HL-60 (cell line): ENCODE measurements around the gene NUP62CL.

Experiments used
- POLR2AphosphoS5 ChIP-seq: IDR thresholded peaks from 2 replicates; pipeline ENCODE4 v1.6.1; 2012; ENCODE audit warnings: low read depth
- TF ChIP-seq, protein P1 (sequence below): IDR thresholded peaks from one replicate; pipeline ENCODE4 v1.5.1; 2011; ENCODE audit warnings: low read length, control low read depth, inconsistent platforms; ENCODE audit not compliant: insufficient read depth

- TF ChIP-seq, protein P1, sequence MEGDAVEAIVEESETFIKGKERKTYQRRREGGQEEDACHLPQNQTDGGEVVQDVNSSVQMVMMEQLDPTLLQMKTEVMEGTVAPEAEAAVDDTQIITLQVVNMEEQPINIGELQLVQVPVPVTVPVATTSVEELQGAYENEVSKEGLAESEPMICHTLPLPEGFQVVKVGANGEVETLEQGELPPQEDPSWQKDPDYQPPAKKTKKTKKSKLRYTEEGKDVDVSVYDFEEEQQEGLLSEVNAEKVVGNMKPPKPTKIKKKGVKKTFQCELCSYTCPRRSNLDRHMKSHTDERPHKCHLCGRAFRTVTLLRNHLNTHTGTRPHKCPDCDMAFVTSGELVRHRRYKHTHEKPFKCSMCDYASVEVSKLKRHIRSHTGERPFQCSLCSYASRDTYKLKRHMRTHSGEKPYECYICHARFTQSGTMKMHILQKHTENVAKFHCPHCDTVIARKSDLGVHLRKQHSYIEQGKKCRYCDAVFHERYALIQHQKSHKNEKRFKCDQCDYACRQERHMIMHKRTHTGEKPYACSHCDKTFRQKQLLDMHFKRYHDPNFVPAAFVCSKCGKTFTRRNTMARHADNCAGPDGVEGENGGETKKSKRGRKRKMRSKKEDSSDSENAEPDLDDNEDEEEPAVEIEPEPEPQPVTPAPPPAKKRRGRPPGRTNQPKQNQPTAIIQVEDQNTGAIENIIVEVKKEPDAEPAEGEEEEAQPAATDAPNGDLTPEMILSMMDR, result no peak
- TF ChIP-seq POLR2AphosphoS5, result no peak
Measured at GRCh38 chrX:107167163-107167921, 38.9 kb downstream of the NUP62CL start.
